HEK293 (cell line): ENCODE data around the gene USP21.

Experiments
- HOXC10 ChIP-seq: sonication (generic); formaldehyde crosslinking; IDR thresholded peaks from 2 replicates; pipeline ENCODE4 v1.8.1; 2023; ENCODE audit warnings: mild to moderate bottlenecking, missing genetic modification reagents
- KLF16 ChIP-seq: fragments of 450-650 bp; formaldehyde crosslinking; IDR thresholded peaks from 2 replicates; pipeline ENCODE4 v1.5.1; 2017; ENCODE audit warnings: missing biosample characterization, missing genetic modification characterization
- MZF1 ChIP-seq: fragments of 450-650 bp; formaldehyde crosslinking; IDR thresholded peaks from 2 replicates; pipeline ENCODE4 v1.5.1; 2017; ENCODE audit warnings: missing biosample characterization, missing genetic modification characterization, borderline replicate concordance
- OSR2 ChIP-seq: fragments of 450-650 bp; formaldehyde crosslinking; IDR thresholded peaks from 2 replicates; pipeline ENCODE4 v1.5.1; 2016; ENCODE audit warnings: missing biosample characterization, missing genetic modification characterization
- TCF7L2 ChIP-seq: IDR thresholded peaks from 2 replicates; pipeline ENCODE4 v1.6.1; 2011; ENCODE audit warnings: low read depth, mild to moderate bottlenecking, inconsistent platforms, low read length, moderate library complexity, borderline replicate concordance
- YY2 ChIP-seq: fragments of 450-650 bp; formaldehyde crosslinking; IDR thresholded peaks from 2 replicates; pipeline ENCODE4 v1.5.1; 2016; ENCODE audit warnings: missing biosample characterization, missing genetic modification characterization
- ZBTB21 ChIP-seq: fragments of 450-650 bp; formaldehyde crosslinking; IDR thresholded peaks from 2 replicates; pipeline ENCODE4 v1.5.1; 2017; ENCODE audit warnings: missing biosample characterization, missing genetic modification characterization
- ZIC2 ChIP-seq: fragments of 450-650 bp; formaldehyde crosslinking; IDR thresholded peaks from 2 replicates; pipeline ENCODE4 v1.5.1; 2016; ENCODE audit warnings: missing biosample characterization, missing genetic modification characterization
- ZNF10 ChIP-seq: fragments of 450-650 bp; formaldehyde crosslinking; IDR thresholded peaks from 2 replicates; pipeline ENCODE4 v1.5.1; 2017; ENCODE audit warnings: missing biosample characterization, missing genetic modification characterization
- ZNF114 ChIP-seq: fragments of 450-650 bp; formaldehyde crosslinking; IDR thresholded peaks from 2 replicates; pipeline ENCODE4 v1.5.0; 2017; ENCODE audit warnings: missing biosample characterization, missing genetic modification characterization
- ZNF133 ChIP-seq: fragments of 450-650 bp; formaldehyde crosslinking; IDR thresholded peaks from 2 replicates; pipeline ENCODE4 v1.5.1; 2016; ENCODE audit warnings: missing biosample characterization, missing genetic modification characterization
- ZNF155 ChIP-seq: fragments of 450-650 bp; formaldehyde crosslinking; IDR thresholded peaks from 2 replicates; pipeline ENCODE4 v1.5.1; 2016; ENCODE audit warnings: missing biosample characterization, missing genetic modification characterization
- ZNF221 ChIP-seq: fragments of 450-650 bp; formaldehyde crosslinking; IDR thresholded peaks from 2 replicates; pipeline ENCODE4 v1.5.1; 2017; ENCODE audit warnings: missing biosample characterization, missing genetic modification characterization, borderline replicate concordance
- ZNF324 ChIP-seq: fragments of 450-650 bp; formaldehyde crosslinking; IDR thresholded peaks from 2 replicates; pipeline ENCODE4 v1.5.1; 2016; ENCODE audit warnings: missing biosample characterization, missing genetic modification characterization
- ZNF416 ChIP-seq: fragments of 450-650 bp; formaldehyde crosslinking; IDR thresholded peaks from 2 replicates; pipeline ENCODE4 v1.5.1; 2016; ENCODE audit warnings: missing biosample characterization, missing genetic modification characterization
- ZNF610 ChIP-seq: fragments of 450-650 bp; formaldehyde crosslinking; IDR thresholded peaks from 2 replicates; pipeline ENCODE4 v1.5.1; 2016; ENCODE audit warnings: missing biosample characterization, missing genetic modification characterization, borderline replicate concordance
- ZNF621 ChIP-seq: fragments of 450-650 bp; formaldehyde crosslinking; IDR thresholded peaks from 2 replicates; pipeline ENCODE4 v1.5.1; 2017; ENCODE audit warnings: missing biosample characterization, missing genetic modification characterization
- ZNF670 ChIP-seq: fragments of 450-650 bp; formaldehyde crosslinking; IDR thresholded peaks from 2 replicates; pipeline ENCODE4 v1.5.1; 2016; ENCODE audit warnings: missing biosample characterization, missing genetic modification characterization, low read depth
- ZNF768 ChIP-seq: fragments of 450-650 bp; formaldehyde crosslinking; IDR thresholded peaks from 2 replicates; pipeline ENCODE4 v1.5.1; 2018; ENCODE audit warnings: missing biosample characterization, mild to moderate bottlenecking, missing genetic modification characterization
- ZNF785 ChIP-seq: fragments of 450-650 bp; formaldehyde crosslinking; IDR thresholded peaks from 2 replicates; pipeline ENCODE4 v1.5.1; 2016; ENCODE audit warnings: missing biosample characterization, missing genetic modification characterization
- ZNF830 ChIP-seq: fragments of 450-650 bp; IDR thresholded peaks from 2 replicates; pipeline ENCODE4 v1.5.0; 2018; ENCODE audit warnings: missing biosample characterization, missing genetic modification characterization, low read depth, mild to moderate bottlenecking, moderate library complexity
- ZSCAN30 ChIP-seq: fragments of 450-650 bp; IDR thresholded peaks from 2 replicates; pipeline ENCODE4 v1.5.1; 2018; ENCODE audit warnings: missing biosample characterization, mild to moderate bottlenecking, missing genetic modification characterization, moderate library complexity
- TF ChIP-seq, protein P1 (sequence below): fragments of 450-650 bp; formaldehyde crosslinking; IDR thresholded peaks from 2 replicates; pipeline ENCODE4 v1.5.1; 2016; ENCODE audit warnings: missing biosample characterization, missing genetic modification characterization, low read depth
- TF ChIP-seq, protein P2 (sequence below): fragments of 450-650 bp; formaldehyde crosslinking; IDR thresholded peaks from 2 replicates; pipeline ENCODE4 v1.5.1; 2016; ENCODE audit warnings: missing biosample characterization, missing genetic modification characterization
- TF ChIP-seq, protein P3 (sequence below): fragments of 450-650 bp; formaldehyde crosslinking; IDR thresholded peaks from 2 replicates; pipeline ENCODE4 v1.5.1; 2016; ENCODE audit warnings: missing biosample characterization, missing genetic modification characterization
- TF ChIP-seq, protein P4 (sequence below): fragments of 450-650 bp; formaldehyde crosslinking; IDR thresholded peaks from 2 replicates; pipeline ENCODE4 v1.5.1; 2017; ENCODE audit warnings: missing biosample characterization, missing genetic modification characterization

Gene USP21

DNA sequence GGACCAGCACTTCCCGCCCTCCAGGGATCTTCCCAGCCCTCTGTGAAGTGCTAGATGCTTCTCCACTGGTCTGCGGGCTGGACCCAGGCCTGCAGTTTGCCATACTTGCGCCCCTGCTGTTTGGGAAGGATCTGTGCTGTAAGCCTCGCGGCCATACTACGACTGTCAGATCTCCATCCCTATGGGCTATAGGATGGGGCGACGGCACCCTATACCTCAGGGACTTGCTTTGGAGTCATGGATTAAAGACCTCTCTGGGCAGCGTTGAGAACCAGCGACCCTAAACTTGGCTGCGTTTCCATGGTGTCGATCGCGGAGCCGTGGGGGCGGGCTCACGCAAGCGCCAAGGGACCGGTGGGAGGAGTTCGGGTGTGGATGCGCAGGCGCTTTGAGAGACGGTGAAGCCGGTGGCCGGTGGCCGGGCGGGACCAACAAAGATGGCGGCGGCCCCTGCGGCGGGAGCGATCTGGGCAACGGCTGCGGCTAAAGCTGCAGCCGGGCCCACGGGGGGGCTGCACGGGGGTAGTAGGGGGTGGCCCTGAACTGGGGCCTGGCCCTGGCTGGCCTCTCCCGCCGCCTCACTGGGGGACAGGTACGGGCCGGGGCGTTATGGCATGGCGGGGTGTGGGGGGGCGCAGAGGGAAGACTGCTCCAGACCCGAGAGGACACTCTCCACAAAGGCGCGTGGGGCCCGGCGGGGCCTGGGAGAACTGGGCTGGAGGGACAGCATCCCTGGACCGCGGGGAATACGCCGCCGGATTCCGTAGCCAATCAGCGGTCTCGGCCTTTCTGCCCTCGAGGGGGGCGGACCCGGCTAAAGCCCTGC lies at the start of gene USP21 (continued):
- TF ChIP-seq, protein P1, sequence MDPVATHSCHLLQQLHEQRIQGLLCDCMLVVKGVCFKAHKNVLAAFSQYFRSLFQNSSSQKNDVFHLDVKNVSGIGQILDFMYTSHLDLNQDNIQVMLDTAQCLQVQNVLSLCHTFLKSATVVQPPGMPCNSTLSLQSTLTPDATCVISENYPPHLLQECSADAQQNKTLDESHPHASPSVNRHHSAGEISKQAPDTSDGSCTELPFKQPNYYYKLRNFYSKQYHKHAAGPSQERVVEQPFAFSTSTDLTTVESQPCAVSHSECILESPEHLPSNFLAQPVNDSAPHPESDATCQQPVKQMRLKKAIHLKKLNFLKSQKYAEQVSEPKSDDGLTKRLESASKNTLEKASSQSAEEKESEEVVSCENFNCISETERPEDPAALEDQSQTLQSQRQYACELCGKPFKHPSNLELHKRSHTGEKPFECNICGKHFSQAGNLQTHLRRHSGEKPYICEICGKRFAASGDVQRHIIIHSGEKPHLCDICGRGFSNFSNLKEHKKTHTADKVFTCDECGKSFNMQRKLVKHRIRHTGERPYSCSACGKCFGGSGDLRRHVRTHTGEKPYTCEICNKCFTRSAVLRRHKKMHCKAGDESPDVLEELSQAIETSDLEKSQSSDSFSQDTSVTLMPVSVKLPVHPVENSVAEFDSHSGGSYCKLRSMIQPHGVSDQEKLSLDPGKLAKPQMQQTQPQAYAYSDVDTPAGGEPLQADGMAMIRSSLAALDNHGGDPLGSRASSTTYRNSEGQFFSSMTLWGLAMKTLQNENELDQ (tag by site-specific recombination), result no peak
- no peak for TF ChIP-seq OSR2 (tag by site-specific recombination)
- no peak for TF ChIP-seq HOXC10 (CRISPR knock-in tag)
- TF ChIP-seq ZSCAN30 (tag by site-specific recombination), result 0 out of 2 replicates have a peak, but pooled peaks have one; percentile 26
- TF ChIP-seq ZNF830 (tag by site-specific recombination), result no peak
- no peak for TF ChIP-seq ZNF133 (tag by site-specific recombination)
- no peak for TF ChIP-seq ZNF10 (tag by site-specific recombination)
- TF ChIP-seq ZNF621, result no peak
- TF ChIP-seq YY2 (tag by site-specific recombination), result peak; percentile 89
- TF ChIP-seq ZNF670 (tag by site-specific recombination), result no peak
- no peak for TF ChIP-seq ZNF114
- peak; percentile 85 for TF ChIP-seq ZNF324 (tag by site-specific recombination)
- TF ChIP-seq ZNF610 (tag by site-specific recombination), result 0 out of 2 replicates have a peak, but pooled peaks have one; percentile 52
- no peak for TF ChIP-seq TCF7L2
- no peak for TF ChIP-seq ZNF416 (tag by site-specific recombination)
- TF ChIP-seq, protein P2, sequence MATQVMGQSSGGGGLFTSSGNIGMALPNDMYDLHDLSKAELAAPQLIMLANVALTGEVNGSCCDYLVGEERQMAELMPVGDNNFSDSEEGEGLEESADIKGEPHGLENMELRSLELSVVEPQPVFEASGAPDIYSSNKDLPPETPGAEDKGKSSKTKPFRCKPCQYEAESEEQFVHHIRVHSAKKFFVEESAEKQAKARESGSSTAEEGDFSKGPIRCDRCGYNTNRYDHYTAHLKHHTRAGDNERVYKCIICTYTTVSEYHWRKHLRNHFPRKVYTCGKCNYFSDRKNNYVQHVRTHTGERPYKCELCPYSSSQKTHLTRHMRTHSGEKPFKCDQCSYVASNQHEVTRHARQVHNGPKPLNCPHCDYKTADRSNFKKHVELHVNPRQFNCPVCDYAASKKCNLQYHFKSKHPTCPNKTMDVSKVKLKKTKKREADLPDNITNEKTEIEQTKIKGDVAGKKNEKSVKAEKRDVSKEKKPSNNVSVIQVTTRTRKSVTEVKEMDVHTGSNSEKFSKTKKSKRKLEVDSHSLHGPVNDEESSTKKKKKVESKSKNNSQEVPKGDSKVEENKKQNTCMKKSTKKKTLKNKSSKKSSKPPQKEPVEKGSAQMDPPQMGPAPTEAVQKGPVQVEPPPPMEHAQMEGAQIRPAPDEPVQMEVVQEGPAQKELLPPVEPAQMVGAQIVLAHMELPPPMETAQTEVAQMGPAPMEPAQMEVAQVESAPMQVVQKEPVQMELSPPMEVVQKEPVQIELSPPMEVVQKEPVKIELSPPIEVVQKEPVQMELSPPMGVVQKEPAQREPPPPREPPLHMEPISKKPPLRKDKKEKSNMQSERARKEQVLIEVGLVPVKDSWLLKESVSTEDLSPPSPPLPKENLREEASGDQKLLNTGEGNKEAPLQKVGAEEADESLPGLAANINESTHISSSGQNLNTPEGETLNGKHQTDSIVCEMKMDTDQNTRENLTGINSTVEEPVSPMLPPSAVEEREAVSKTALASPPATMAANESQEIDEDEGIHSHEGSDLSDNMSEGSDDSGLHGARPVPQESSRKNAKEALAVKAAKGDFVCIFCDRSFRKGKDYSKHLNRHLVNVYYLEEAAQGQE (tag by site-specific recombination), result 0 out of 2 replicates have a peak, but pooled peaks have one; percentile 44
- TF ChIP-seq, protein P3, sequence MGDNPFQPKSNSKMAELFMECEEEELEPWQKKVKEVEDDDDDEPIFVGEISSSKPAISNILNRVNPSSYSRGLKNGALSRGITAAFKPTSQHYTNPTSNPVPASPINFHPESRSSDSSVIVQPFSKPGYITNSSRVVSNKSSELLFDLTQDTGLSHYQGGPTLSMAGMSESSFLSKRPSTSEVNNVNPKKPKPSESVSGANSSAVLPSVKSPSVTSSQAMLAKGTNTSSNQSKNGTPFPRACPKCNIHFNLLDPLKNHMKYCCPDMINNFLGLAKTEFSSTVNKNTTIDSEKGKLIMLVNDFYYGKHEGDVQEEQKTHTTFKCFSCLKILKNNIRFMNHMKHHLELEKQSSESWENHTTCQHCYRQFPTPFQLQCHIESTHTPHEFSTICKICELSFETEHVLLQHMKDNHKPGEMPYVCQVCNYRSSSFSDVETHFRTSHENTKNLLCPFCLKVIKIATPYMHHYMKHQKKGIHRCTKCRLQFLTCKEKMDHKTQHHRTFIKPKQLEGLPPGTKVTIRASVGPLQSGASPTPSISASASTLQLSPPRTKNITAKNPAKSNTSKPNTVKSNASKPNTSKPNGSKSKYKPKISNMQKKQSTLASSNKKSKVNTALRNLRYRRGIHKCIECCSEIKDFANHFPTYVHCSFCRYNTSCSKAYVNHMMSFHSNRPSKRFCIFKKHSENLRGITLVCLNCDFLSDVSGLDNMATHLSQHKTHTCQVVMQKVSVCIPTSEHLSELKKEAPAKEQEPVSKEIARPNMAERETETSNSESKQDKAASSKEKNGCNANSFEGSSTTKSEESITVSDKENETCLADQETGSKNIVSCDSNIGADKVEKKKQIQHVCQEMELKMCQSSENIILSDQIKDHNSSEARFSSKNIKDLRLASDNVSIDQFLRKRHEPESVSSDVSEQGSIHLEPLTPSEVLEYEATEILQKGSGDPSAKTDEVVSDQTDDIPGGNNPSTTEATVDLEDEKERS (tag by site-specific recombination), result no peak
- TF ChIP-seq KLF16 (tag by site-specific recombination), result 0 out of 2 replicates have a peak, but pooled peaks have one; percentile 47
- no peak for TF ChIP-seq ZNF785 (tag by site-specific recombination)
- TF ChIP-seq MZF1 (tag by site-specific recombination), result no peak
- TF ChIP-seq, protein P4, sequence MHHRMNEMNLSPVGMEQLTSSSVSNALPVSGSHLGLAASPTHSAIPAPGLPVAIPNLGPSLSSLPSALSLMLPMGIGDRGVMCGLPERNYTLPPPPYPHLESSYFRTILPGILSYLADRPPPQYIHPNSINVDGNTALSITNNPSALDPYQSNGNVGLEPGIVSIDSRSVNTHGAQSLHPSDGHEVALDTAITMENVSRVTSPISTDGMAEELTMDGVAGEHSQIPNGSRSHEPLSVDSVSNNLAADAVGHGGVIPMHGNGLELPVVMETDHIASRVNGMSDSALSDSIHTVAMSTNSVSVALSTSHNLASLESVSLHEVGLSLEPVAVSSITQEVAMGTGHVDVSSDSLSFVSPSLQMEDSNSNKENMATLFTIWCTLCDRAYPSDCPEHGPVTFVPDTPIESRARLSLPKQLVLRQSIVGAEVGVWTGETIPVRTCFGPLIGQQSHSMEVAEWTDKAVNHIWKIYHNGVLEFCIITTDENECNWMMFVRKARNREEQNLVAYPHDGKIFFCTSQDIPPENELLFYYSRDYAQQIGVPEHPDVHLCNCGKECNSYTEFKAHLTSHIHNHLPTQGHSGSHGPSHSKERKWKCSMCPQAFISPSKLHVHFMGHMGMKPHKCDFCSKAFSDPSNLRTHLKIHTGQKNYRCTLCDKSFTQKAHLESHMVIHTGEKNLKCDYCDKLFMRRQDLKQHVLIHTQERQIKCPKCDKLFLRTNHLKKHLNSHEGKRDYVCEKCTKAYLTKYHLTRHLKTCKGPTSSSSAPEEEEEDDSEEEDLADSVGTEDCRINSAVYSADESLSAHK, result no peak
- TF ChIP-seq ZNF768 (tag by site-specific recombination), result no peak
- peak; percentile 58; the same call in 1 of the 2 replicates for TF ChIP-seq ZIC2
- TF ChIP-seq ZNF155 (tag by site-specific recombination), result no peak
- 0 out of 2 replicates have a peak, but pooled peaks have one; percentile 19 for TF ChIP-seq ZBTB21 (tag by site-specific recombination)
- no peak for TF ChIP-seq ZNF221 (tag by site-specific recombination)
